ENCODE data around the gene TMEM52. TPM values are rescaled to one million over a fixed set of nuclear protein-coding genes. Genes with fewer than 3 reads are reported as not detected.

The TMEM52 gene
- total RNA-seq, 4 donors from 2014 or later = 1.0 TPM; not detected in 3

DNA sequence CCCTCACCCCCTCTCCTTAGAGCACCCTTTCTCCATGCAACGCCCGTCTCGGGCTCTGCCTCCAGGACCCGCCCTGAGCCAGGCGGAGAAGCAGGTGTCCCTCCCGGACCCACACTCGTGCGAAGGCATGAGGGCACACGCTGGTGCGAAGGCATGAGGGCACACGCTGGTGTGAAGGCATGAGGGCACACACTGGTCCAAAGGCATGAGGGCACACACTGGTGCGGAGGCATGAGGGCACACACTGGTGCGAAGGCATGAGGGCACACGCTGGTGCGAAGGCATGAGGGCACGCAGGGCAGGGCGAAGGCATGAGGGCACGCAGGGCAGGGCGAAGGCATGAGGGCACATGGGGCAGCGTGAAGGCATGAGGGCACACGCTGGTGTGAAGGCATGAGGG lies 5.8 kb upstream of the TMEM52 start:
- no peaks in the 10 kb centered on the region for H3K9me3 ChIP-seq
- no peak for TF ChIP-seq POLR2A (IDR thresholded peaks at IDR 0.05)
- TF ChIP-seq CTCF (IDR thresholded peaks at IDR 0.05) = no peak
- TF ChIP-seq EP300 (IDR thresholded peaks at IDR 0.05) = no peak
- 90 to 91% methylated on average over 20 to 21 of the region's 21 CpGs for WGBS, 2 donors

DNA sequence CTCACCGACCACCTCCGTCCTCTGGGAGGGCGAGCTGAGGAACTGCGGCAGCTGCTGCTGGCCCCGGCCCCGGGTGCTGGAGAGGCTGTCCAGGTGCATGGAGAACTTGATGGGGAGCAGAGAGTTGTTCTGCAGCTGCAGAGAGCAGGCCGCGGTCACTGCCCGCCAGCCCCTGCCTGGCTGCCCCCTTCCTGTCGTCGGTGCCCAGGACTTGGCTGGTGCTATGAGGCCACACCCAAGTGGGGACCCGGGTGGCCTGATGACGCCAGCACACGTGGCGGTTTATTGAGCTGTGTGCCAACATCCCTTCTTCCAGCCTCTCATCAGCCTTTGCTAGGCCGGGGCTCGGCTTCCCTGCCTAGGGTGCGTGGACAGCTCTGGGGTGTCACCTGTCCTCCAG lies 5.3 kb upstream of the TMEM52 start:
- Histone ChIP-seq H3K36me3 (no peaks in the 10 kb centered on the region), H3K9me3 (no peaks in the 10 kb centered on the region), H3K27me3 (peaks cover 0 to 8% of the 10 kb centered on the region in 2 donors), H3K4me3 (no peak overlapping the region), H3K4me1 (peaks cover 0 to 15% (median 2%) of the 10 kb centered on the region in 4 donors), H3K27ac (no peak overlapping the region)
- WGBS, 2 donors = 48 to 56% methylated on average over 17 to 18 of the region's 18 CpGs
- TF ChIP-seq EP300 (IDR thresholded peaks at IDR 0.05) (no peak), POLR2A (IDR thresholded peaks at IDR 0.05) (no peak), CTCF (IDR thresholded peaks at IDR 0.05) (no peak)
- DNase-seq (ENCODE audit: low spot score in 2 of 2) = no peak

More for the DNA sequence above, 5.8 kb upstream of the TMEM52 start:
- H3K36me3 ChIP-seq = no peaks in the 10 kb centered on the region
- DNase-seq (ENCODE audit: low spot score in 2 of 2) = no peak
- peaks cover 0 to 10% (median under 1%) of the 10 kb centered on the region in 4 donors for H3K4me1 ChIP-seq
- H3K27me3 ChIP-seq = peaks cover 0 to 8% of the 10 kb centered on the region in 2 donors
- H3K4me3 ChIP-seq = no peak overlapping the region
- H3K27ac ChIP-seq = no peak overlapping the region

- Histone ChIP-seq H3K27ac (no peak overlapping the region), H3K4me1 (peaks cover 0 to 27% (median 10%) of the 10 kb centered on the region in 4 donors), H3K36me3 (no peaks in the 10 kb centered on the region), H3K27me3 (no peaks in the 10 kb centered on the region), H3K4me3 (no peak overlapping the region), H3K9me3 (no peaks in the 10 kb centered on the region)
- 61 to 71% methylated on average over 20 to 27 of the region's 29 CpGs for whole genome bisulfite sequencing, 2 donors
- DNase-seq (ENCODE audit: low spot score in 2 of 2) = no peak
- no peak for TF ChIP-seq CTCF (IDR thresholded peaks at IDR 0.05)
- TF ChIP-seq POLR2A (IDR thresholded peaks at IDR 0.05) = no peak
- no peak for TF ChIP-seq EP300 (IDR thresholded peaks at IDR 0.05)
These were observed 4.1 kb upstream of the TMEM52 start for GRCh38 chr1:1922956-1923833.

DNA sequence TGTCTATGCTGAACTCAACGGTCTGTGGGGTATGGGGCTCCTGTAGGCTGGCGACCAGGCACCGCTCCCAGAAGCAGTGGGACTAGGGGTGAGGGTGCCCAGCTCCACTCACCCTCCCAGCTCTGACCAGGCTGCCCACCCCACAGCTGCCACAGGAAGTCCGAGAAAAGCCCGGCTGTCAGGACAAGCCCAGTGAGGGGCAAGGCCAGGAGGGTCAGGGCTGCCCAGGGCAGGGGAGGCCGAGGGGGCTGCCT lies 3.5 kb upstream of the TMEM52 start:
- WGBS, 2 donors = 63 to 67% methylated on average over 4 to 6 of the region's 6 CpGs

DNA sequence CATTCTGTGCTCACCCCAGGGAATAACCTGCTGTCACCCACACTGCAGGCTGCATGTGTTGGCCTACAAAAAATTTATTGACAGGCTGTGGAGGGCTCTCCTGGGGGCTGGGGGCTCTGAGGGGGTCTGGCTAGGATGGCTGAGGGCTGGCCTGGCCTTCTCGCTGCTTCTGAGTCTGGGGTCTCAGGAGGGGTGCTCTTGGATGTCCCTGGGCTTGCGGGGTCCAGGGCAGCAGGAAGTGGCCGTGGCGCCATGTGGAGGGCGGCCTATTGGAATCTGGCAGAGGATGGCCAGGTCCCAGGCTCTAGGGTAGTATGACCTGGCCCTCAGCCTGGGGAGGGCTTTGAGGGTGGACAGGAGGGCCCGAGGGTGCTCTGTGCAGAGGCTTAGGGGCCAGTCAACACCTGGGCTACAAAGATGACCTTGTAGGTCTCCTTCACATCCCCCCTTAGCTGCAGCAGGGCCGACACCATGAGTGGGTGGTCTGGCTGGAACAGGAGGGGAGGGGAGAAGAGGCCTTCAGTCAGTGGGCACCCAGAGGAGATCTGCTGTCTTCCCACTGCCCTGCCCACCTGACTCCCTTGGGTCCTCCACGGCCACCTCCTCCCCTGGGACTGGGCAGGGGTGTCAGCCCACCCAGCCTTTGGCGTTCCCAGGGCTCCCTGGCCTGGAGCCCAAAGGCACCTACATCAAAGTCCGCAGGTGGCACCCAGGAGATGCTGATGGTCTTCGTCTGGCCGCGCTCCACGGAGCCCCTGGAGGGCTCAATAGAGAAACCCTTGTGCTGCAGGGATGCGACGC lies 3.0 kb upstream of the TMEM52 start:
- WGBS, 2 donors = 71 to 87% methylated on average over 11 to 13 of the region's 16 CpGs
- no peak for DNase-seq (ENCODE audit: low spot score in 2 of 2)
- Histone ChIP-seq H3K27me3 (no peaks in the 10 kb centered on the region), H3K27ac (no peak overlapping the region), H3K36me3 (no peaks in the 10 kb centered on the region), H3K4me1 (peaks cover 0 to 31% (median 12%) of the 10 kb centered on the region in 4 donors), H3K9me3 (no peaks in the 10 kb centered on the region), H3K4me3 (no peak overlapping the region)
- TF ChIP-seq EP300 (IDR thresholded peaks at IDR 0.05) (no peak), CTCF (IDR thresholded peaks at IDR 0.05) (no peak), POLR2A (IDR thresholded peaks at IDR 0.05) (no peak)

More for the DNA sequence above, 3.5 kb upstream of the TMEM52 start:
- Histone ChIP-seq H3K4me3 (no peak overlapping the region), H3K27me3 (no peaks in the 10 kb centered on the region), H3K4me1 (peaks cover 0 to 31% (median 12%) of the 10 kb centered on the region in 4 donors), H3K9me3 (no peaks in the 10 kb centered on the region), H3K27ac (no peak overlapping the region), H3K36me3 (no peaks in the 10 kb centered on the region)
- no peak for DNase-seq (ENCODE audit: low spot score in 2 of 2)
- no peak for TF ChIP-seq POLR2A (IDR thresholded peaks at IDR 0.05)
